OCI-LY7 (cell line): ENCODE results near the gene COX20. TPM values are rescaled to one million over a fixed set of nuclear protein-coding genes. Genes with fewer than 3 reads are reported as not detected.
A peak's percentile ranks its signal among the peaks of the same experiment; 100 is the strongest.

Source experiments
- BruUV-seq: library from RNA; stranded (reverse); fragments of 400-500 nt; replicated peaks from 2 replicates; lab custom pipeline; 2021; lab: Mats Ljungman, UMichigan
- CTCF ChIA-PET: fragments of 300-600 bp; sonication (Branson Sonifier 250); formaldehyde crosslinking; loops from one replicate; lab custom pipeline; 2022; ENCODE audit warnings: antibody characterized with exemption; ENCODE audit not compliant: unreplicated experiment; lab: Charles Lee
- POLR2A ChIA-PET: fragments of 300-600 bp; sonication (Branson Sonifier 250); formaldehyde crosslinking; loops from one replicate; lab custom pipeline; 2022; ENCODE audit warnings: antibody characterized with exemption; lab: Charles Lee
- DNase-seq: peaks from one replicate; pipeline ENCODE4 v3.0.0-alpha.2; 2015; ENCODE audit warnings: low spot score
- H2AFZ ChIP-seq: fragments of 200-600 bp; sonication (generic), shearing (Covaris generic); 2 replicates; pipeline ENCODE4 v1.6.1; 2014; ENCODE audit warnings: mild to moderate bottlenecking, antibody characterized with exemption, low read length, moderate library complexity
- H3K27ac ChIP-seq: fragments of 200-600 bp; sonication (generic); 2 replicates; pipeline ENCODE4 v1.5.1; 2014; ENCODE audit warnings: mixed run types, low read depth, mild to moderate bottlenecking, moderate library complexity, low read length, inconsistent platforms; ENCODE audit not compliant: poor library complexity, severe bottlenecking
- H3K36me3 ChIP-seq: fragments of 200-600 bp; sonication (generic); 2 replicates; pipeline ENCODE4 v1.6.1; 2014; ENCODE audit warnings: mild to moderate bottlenecking, antibody characterized with exemption, low read length, moderate library complexity, mixed read lengths; ENCODE audit not compliant: insufficient read depth
- H3K4me1 ChIP-seq: fragments of 200-600 bp; sonication (generic); 2 replicates; pipeline ENCODE4 v1.5.1; 2014; ENCODE audit warnings: mild to moderate bottlenecking, low read length; ENCODE audit not compliant: insufficient read depth, poor library complexity, severe bottlenecking
- H3K4me2 ChIP-seq: fragments of 200-600 bp; sonication (generic); 2 replicates; pipeline ENCODE4 v1.6.1; 2014; ENCODE audit warnings: mild to moderate bottlenecking, low read length
- H3K4me3 ChIP-seq: fragments of 200-600 bp; sonication (generic); 2 replicates; pipeline ENCODE4 v1.5.1; 2014; ENCODE audit warnings: mild to moderate bottlenecking, low read depth, low read length; ENCODE audit not compliant: poor library complexity, severe bottlenecking
- H3K79me2 ChIP-seq: fragments of 200-600 bp; sonication (generic); 2 replicates; pipeline ENCODE4 v1.6.1; 2016; ENCODE audit warnings: low read depth, mild to moderate bottlenecking, low read length, moderate library complexity, mixed read lengths; ENCODE audit not compliant: insufficient read depth
- H3K9me2 ChIP-seq: fragments of 200-600 bp; sonication (generic); 2 replicates; pipeline ENCODE4 v1.6.1; 2016; ENCODE audit warnings: mild to moderate bottlenecking, low read length, mixed read lengths; ENCODE audit not compliant: insufficient read depth
- H3K9me3 ChIP-seq: fragments of 200-600 bp; sonication (generic); 2 replicates; pipeline ENCODE4 v1.6.1; 2014; ENCODE audit warnings: mild to moderate bottlenecking, mixed run types, low read length, mixed read lengths
- H4K20me1 ChIP-seq: fragments of 200-600 bp; sonication (generic); 2 replicates; pipeline ENCODE4 v1.6.1; 2014; ENCODE audit warnings: mild to moderate bottlenecking, antibody characterized with exemption, low read length, moderate library complexity, mixed read lengths; ENCODE audit not compliant: insufficient read depth
- CTCF ChIP-seq: fragments of 200-600 bp; sonication (generic); conservative IDR thresholded peaks from 2 replicates; pipeline ENCODE4 v1.5.1; 2014; ENCODE audit warnings: mild to moderate bottlenecking, antibody characterized with exemption, low read length, moderate library complexity, mixed read lengths
- EZH2phosphoT487 ChIP-seq: fragments of 200-600 bp; sonication (generic); IDR thresholded peaks from 2 replicates; pipeline ENCODE4 v1.6.1; 2018; ENCODE audit warnings: low read depth, borderline replicate concordance, mild to moderate bottlenecking, mixed run types, antibody characterized with exemption, low read length, moderate library complexity, mixed read lengths
- intact Hi-C: fragments of 100-400 bp; cut with micrococcal nuclease; formaldehyde crosslinking; loops from one replicate; pipeline ENCODE4 v1.10.0; 2022; ENCODE audit not compliant: unreplicated experiment
- total RNA-seq, 2 experiments: library from RNA; depleted of rRNA in 1 of 2; stranded (reverse); fragments of >200 nt in 1 of 2; shearing (Covaris generic) in 1 of 2; gene quantifications; 2 replicates each; pipeline ENCODE4 v1.2.3, GENCODE V29; 2014 to 2022

Gene COX20
- total RNA-seq, 2 experiments from 2014 or later: 12.7 to 26.3 TPM

- intact Hi-C loops: no loop called here
- H3K36me3 ChIP-seq: no peaks in the 10 kb centered on the region
- DNase-seq: peak; percentile 14
- H3K79me2 ChIP-seq: peaks cover 16% of the 10 kb centered on the region; the same call in 1 of the 2 replicates
- H3K4me2 ChIP-seq: 0 out of 2 replicates have a peak overlapping the region, but pooled peaks have one; percentile 17
- peak overlapping the region; percentile 65; the same call in 1 of the 2 replicates for H2AFZ ChIP-seq
- peaks cover 26% of the 10 kb centered on the region for H3K4me1 ChIP-seq
- ChIA-PET CTCF (no interaction called here), POLR2A (interaction anchor here (0.8 to 3.6 kb wide), 4 partner anchors 9 to 108 kb away, joined by 3 to 17 read pairs (median 4); no protein-coding TSS in a partner anchor)
- H3K9me3 ChIP-seq: no peaks in the 10 kb centered on the region
- no peaks in the 10 kb centered on the region for H3K9me2 ChIP-seq
- no peaks in the 10 kb centered on the region for H4K20me1 ChIP-seq
- H3K27ac ChIP-seq: peak overlapping the region; percentile 10
- BruUV-seq: no TSS peak
- TF ChIP-seq EZH2phosphoT487 (no peak), CTCF (no peak)
- H3K4me3 ChIP-seq: no peak overlapping the region
These were observed 34.5 kb downstream of the COX20 start for GRCh38 chr1:244869950-244870349.

GRCh38 chr1:244874974-244875579, 39.6 kb downstream of the COX20 start:
- no peaks in the 10 kb centered on the region for H3K36me3 ChIP-seq
- no peaks in the 10 kb centered on the region for H3K9me2 ChIP-seq
- intact Hi-C loops: no loop called here
- H3K79me2 ChIP-seq: no peaks in the 10 kb centered on the region
- ChIA-PET POLR2A (interaction anchor here (0.6 to 1.2 kb wide), 7 partner anchors 9 to 280 kb away, joined by 3 to 4 read pairs (median 3); partner anchors contain the start of gene HNRNPU), CTCF (interaction anchor here (1.0 kb wide), 1 partner anchor 11 kb away, joined by 3 read pairs; the partner anchor contains the start of gene HNRNPU)
- no peak for TF ChIP-seq CTCF
- no peak for TF ChIP-seq EZH2phosphoT487
- BruUV-seq: no TSS peak
- no peak overlapping the region for H3K27ac ChIP-seq
- no peak for DNase-seq
- peaks cover 2% of the 10 kb centered on the region for H3K4me1 ChIP-seq
- no peaks in the 10 kb centered on the region for H4K20me1 ChIP-seq
- no peak overlapping the region for H2AFZ ChIP-seq
- no peak overlapping the region for H3K4me3 ChIP-seq
- H3K4me2 ChIP-seq: no peak overlapping the region
- H3K9me3 ChIP-seq: no peaks in the 10 kb centered on the region
